Subcutaneous adipose tissue (tissue), 4 donors: Measurements from ENCODE around the gene PGRMC2. TPM values are rescaled to one million over a fixed set of nuclear protein-coding genes. Genes with fewer than 3 reads are reported as not detected.

ENCODE experiments used
- total RNA-seq, 4 donors: library from RNA; depleted of rRNA; stranded (reverse); fragments of >200 nt; gene quantifications; one replicate each; pipeline ENCODE4 v1.1.0, GENCODE V29; 2016
- TF ChIP-seq, protein P1 (sequence below): fragments of 450-650 bp; IDR thresholded peaks from one replicate; pipeline ENCODE4 v1.5.1; 2016; ENCODE audit warnings: low read depth, mild to moderate bottlenecking, control low read depth, antibody characterized with exemption, moderate library complexity

Gene PGRMC2
- total RNA-seq, 4 donors from 2014 or later = 59.7 to 106 (median 67.9) TPM

DNA sequence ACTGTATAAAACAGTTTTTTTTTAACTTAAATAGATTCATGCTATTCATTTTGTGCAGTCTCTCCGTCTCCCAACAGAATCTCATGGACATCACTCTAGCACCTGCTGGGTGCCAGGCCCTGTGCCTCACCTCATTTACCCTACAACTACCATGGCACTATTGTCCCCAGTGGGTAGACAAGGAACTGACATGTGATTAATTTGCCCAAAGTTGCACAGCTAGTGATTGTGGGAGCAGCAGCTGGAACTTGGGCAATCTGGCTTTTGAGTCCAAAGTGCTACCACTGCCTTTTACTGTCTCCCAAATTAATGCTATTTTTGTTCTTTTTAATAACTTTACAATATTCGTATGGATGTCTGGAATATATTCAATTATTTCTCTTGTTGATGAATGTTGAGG, 11.2 kb upstream of the PGRMC2 start:
- TF ChIP-seq, protein P1, sequence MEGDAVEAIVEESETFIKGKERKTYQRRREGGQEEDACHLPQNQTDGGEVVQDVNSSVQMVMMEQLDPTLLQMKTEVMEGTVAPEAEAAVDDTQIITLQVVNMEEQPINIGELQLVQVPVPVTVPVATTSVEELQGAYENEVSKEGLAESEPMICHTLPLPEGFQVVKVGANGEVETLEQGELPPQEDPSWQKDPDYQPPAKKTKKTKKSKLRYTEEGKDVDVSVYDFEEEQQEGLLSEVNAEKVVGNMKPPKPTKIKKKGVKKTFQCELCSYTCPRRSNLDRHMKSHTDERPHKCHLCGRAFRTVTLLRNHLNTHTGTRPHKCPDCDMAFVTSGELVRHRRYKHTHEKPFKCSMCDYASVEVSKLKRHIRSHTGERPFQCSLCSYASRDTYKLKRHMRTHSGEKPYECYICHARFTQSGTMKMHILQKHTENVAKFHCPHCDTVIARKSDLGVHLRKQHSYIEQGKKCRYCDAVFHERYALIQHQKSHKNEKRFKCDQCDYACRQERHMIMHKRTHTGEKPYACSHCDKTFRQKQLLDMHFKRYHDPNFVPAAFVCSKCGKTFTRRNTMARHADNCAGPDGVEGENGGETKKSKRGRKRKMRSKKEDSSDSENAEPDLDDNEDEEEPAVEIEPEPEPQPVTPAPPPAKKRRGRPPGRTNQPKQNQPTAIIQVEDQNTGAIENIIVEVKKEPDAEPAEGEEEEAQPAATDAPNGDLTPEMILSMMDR = no peak

DNA sequence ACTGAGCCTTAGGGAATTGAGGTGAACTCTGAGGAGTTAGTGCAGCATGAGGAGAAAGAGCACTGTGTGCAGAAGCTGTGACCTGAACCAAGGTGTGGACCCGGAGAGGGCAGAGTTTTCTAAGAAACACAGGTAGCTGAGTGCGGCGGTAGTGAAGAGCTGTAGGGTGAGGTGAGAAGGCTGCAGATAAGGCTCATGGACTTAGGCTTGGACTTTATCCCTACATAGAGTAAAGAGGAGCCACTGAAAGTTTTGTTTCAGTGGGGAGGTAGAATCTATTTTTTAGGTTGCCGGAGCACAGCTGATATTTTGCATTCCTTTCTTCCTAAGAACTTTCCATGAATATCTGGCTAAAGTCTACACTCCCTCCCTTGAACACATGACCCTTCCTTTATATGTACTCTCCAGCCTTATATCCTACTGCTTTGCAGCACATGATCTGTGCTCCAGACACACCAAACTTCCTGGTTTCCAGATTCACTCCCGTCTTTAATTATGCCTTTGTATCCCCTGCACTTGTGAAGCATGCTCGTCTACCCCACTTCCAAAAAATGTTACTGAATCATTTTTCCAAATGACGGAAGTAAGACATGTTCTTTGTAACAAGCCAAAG, 10.6 kb upstream of the PGRMC2 start:
- TF ChIP-seq, protein P1 = no peak

DNA sequence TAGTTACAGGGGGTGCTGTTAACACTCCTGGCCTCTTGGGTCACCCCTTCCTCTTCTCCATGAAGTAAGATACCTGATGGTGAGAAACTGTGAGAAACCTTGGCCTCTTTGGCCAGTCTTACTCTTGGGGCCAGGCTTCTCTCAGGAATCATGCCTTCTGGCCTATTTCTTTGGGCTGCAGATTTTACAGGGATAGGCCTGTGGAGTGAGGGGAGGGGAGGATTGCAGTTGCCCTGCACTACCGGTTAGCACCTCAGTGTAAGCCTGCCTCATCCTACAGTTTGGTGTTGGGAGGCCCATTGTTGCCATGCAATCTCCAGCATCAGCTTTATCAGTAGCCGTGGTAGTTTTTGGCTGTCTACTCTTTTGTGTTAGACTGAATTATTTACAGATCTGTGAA, 7.6 kb upstream of the PGRMC2 start:
- TF ChIP-seq, protein P1 = no peak

DNA sequence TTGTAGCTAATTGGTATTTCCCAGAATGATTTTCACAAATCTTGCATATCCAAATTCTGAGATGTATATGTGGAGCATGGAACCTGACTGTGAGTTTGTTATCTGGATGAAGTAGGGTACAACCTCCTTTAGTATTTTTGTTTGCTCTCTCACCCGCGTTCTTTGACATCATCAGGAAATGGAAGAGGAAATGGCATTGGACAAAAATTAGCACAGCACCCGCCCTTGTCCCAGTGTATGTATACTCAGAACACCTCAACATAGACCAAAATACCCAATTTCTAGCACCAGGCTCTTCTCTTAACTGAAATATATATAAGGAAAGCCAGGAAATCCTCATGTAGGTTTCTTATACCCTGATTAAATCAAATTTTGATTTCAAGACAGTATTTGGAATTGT, 6.9 kb upstream of the PGRMC2 start:
- TF ChIP-seq, protein P1 = no peak

DNA sequence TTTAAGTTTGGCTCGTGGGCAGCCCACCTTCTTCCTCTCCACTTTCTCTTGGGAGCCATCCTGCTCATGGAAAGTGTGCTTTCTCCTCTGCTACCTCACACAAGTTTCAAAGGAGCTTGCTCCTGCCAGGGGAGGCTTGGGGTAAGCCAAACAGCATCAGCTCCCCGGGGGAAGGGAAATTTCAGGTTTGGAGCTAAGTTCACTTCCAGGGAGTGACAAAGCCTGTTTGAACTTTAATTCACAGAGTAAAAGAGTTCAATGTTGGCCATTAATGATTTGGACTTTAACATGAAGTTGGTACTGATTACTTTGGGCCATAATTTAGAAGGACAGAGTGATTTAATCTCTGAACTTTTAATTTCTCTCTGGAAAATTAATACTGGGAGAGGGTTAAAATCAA, 4.7 kb upstream of the PGRMC2 start:
- TF ChIP-seq, protein P1 = no peak

DNA sequence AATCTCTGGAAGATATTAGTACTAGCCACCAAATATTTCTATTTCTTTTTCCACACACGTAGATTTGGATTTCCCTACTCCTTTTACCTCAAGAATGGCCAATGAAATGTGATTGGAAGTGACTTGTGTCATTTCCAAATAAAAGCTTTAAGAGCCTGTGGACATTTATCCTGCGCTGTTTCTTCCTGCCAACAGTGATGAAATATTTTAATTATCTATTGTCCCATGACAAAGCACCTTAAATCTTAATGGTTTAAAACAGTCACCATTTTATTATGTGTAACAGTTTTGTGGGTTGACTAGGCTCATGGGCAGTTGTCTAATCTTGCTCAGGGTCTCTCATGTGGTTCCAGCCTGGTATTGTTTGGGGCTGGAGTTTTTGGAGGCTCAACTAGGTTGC, 3.5 kb upstream of the PGRMC2 start:
- TF ChIP-seq, protein P1 = no peak

DNA sequence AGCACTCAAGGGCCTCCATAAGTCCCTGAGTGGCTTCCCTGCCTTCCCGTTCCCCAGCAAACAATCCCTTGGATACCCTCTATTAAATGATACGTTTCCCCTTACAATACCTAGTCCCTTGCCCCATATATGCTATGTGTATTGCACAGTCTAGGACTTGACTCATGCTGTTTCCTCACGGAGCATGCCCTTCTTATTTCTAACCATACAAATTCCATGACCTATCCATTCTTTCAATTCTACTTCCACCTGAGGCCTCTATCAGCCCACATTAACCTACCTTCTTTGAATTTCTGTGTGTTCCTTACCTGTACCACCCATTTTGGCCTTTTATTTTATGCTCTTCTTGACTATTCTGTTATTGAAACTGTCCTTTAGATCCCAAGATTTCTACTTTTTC, 2.9 kb upstream of the PGRMC2 start:
- TF ChIP-seq, protein P1 = no peak
